Muscle layer of colon (tissue), 2 donors: ENCODE data around the gene DDX51.

Experiments
- H3K27ac ChIP-seq: one replicate; pipeline ENCODE4 v1.7.0; 2013; ENCODE audit warnings: low read depth, mild to moderate bottlenecking, low read length, moderate library complexity
- H3K27me3 ChIP-seq, 2 donors: one replicate each; pipeline ENCODE4 v1.7.0; 2013; ENCODE audit warnings: low read length in 2 of 2, mild to moderate bottlenecking in 2 of 2; ENCODE audit not compliant: insufficient read depth in 2 of 2, control insufficient read depth in 1 of 2
- H3K36me3 ChIP-seq: one replicate; pipeline ENCODE4 v1.7.0; 2013; ENCODE audit warnings: mild to moderate bottlenecking, low read length; ENCODE audit not compliant: insufficient read depth
- H3K4me1 ChIP-seq: one replicate; pipeline ENCODE4 v1.7.0; 2013; ENCODE audit warnings: mild to moderate bottlenecking, low read length; ENCODE audit not compliant: insufficient read depth
- H3K4me3 ChIP-seq, 2 donors: one replicate each; pipeline ENCODE4 v1.7.0; 2013; ENCODE audit warnings: low read length in 2 of 2, low read depth in 1 of 2, mild to moderate bottlenecking in 1 of 2, moderate library complexity in 1 of 2
- H3K9ac ChIP-seq: one replicate; pipeline ENCODE4 v1.7.0; 2013; ENCODE audit warnings: low read length
- H3K9me3 ChIP-seq: one replicate; pipeline ENCODE4 v1.7.0; 2013; ENCODE audit warnings: mild to moderate bottlenecking, low read length
- donor health status: abdominal sarcoma.
- donor health status: Adenocarcinoma of cecum.

DDX51 gene

GRCh38 chr12:132131229-132131628, 12.9 kb downstream of the DDX51 start:
- Histone ChIP-seq H3K9me3 (no peaks in the 10 kb centered on the region), H3K4me3 (no peak overlapping the region), H3K36me3 (peaks cover 31% of the 10 kb centered on the region), H3K27me3 (no peaks in the 10 kb centered on the region), H3K4me1 (no peaks in the 10 kb centered on the region), H3K9ac (no peak overlapping the region), H3K27ac (no peak overlapping the region)

GRCh38 chr12:132130690-132131089, 13.4 kb downstream of the DDX51 start:
- H3K9me3 ChIP-seq, result no peaks in the 10 kb centered on the region

DNA sequence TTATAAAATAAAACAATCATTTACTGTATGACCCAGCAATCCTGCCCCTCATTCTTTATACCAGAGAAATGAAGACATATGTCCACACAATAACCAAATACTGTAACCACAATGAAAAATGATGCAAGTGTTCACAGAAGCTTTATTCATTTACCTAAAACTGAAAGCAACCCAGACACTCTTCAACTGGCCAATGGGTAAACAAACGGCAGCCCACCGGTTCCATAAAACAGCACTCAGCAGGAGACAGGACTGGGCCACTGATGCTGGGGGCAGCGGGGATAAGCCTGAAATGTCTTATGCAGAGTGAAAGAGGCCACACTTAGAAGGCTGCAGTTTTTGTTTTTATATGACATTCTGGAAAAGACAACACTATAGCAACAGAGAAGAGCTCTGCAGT, 15.1 kb downstream of the DDX51 start:
- Histone ChIP-seq H3K9me3 (no peaks in the 10 kb centered on the region), H3K4me1 (no peaks in the 10 kb centered on the region), H3K9ac (no peak overlapping the region), H3K27ac (no peak overlapping the region), H3K36me3 (peaks cover 48% of the 10 kb centered on the region), H3K27me3 (no peaks in the 10 kb centered on the region), H3K4me3 (no peak overlapping the region)

More at GRCh38 chr12:132130690-132131089, 13.4 kb downstream of the DDX51 start:
- no peaks in the 10 kb centered on the region for H3K27me3 ChIP-seq
- H3K36me3 ChIP-seq, result peaks cover 35% of the 10 kb centered on the region
- no peaks in the 10 kb centered on the region for H3K4me1 ChIP-seq
- no peak overlapping the region for H3K4me3 ChIP-seq
- H3K27ac ChIP-seq, result no peak overlapping the region
- no peak overlapping the region for H3K9ac ChIP-seq

DNA sequence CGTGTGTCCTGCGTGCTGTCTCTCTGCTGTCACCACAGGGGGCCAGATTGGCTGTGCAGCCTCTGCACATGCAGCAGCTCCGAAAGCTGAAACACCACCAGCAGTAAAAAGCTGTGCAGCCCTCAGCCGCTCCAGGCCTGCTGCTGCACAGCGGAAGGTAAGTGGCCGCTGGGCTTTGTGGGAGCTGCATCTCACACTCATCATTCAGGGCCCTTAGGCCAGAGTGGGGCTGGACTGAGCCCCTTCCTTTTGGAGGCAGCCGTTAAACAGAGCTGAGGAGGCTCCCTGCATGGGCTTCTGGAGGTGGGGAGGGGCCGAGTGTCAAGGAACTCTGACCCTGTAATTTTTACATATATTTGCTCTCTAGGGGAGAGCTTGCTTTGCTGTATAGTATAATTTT, 17.1 kb downstream of the DDX51 start:
- Histone ChIP-seq H3K36me3 (peaks cover 58% of the 10 kb centered on the region), H3K27me3 (no peaks in the 10 kb centered on the region), H3K4me1 (no peaks in the 10 kb centered on the region), H3K9me3 (no peaks in the 10 kb centered on the region), H3K4me3 (no peak overlapping the region), H3K27ac (no peak overlapping the region), H3K9ac (no peak overlapping the region)

- Histone ChIP-seq H3K9ac (no peak overlapping the region), H3K9me3 (no peaks in the 10 kb centered on the region), H3K36me3 (peaks cover 66% of the 10 kb centered on the region), H3K4me3 (no peak overlapping the region), H3K4me1 (no peaks in the 10 kb centered on the region), H3K27ac (no peak overlapping the region), H3K27me3 (no peaks in the 10 kb centered on the region)
Observed at GRCh38 chr12:132125736-132126135, 18.4 kb downstream of the DDX51 start.

DNA sequence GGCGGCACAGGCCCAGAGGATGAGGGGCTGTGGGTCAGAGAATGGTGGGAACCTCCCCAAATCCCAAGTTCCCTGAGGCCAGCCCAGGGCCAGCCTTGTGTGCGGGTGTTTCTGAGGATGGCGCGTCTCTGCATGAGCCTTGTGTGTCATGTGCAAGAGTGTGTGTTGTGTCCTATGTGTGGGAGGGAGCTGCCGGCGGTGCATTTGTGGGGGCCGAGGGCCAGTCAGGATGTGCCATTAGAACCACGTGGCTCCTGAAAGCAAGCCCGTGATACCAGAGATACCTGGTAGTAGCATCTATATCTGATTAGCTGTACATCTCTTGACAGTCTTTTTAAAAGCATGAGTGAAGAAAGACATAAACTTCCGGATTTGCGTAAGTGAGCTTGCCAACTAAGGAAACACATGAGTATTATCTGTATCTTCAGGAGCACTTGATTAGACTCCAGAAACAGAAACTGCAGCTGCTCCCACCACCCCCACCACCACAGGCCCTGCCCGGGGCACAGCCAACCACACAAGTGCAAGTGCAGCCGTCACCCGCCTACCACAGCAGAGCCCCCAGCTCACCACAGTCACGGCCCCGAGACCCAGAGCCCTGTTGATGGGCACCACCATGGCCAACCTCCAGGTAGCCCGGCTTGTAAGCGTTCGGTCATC, 19.2 kb downstream of the DDX51 start:
- Histone ChIP-seq H3K27me3 (no peaks in the 10 kb centered on the region), H3K9ac (no peak overlapping the region), H3K36me3 (peaks cover 66% of the 10 kb centered on the region)

DNA sequence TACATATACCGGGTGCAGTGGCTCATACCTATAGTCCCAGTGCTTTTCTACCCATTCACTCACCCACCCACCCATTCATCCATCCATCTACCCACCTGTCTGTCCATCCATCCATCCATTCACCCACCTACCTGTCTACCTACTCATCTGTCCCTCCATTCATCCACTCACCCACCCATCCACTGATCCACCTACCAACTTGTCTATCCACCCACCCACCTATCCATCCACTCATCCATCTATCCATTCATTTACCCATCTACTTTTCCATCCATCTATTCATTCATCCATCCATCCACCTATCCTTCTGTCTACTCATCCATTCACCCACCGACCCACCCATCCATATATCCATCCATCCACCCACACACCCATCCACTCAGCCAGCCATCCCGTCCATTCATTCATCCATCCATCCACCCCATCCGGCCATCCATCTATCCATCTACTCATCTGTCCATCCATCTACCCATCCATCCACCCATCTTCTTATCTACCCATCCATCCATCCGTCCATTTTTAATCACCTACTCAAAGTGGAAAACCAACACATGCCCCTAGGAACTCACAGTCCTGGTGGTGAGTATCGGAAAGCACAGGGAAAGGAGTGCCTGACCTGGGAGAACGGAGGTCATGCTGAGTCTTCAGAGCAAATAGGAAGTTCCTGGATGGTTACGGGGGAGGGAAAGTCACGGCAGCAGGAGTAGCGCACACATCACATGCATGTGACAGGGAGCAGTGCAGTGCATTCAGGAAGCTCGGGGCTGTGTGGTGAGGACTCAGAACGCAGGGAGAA, 20.0 kb downstream of the DDX51 start:
- Histone ChIP-seq H3K36me3 (peaks cover 64% of the 10 kb centered on the region), H3K9ac (no peak overlapping the region), H3K9me3 (no peaks in the 10 kb centered on the region), H3K27me3 (no peaks in the 10 kb centered on the region), H3K4me1 (no peaks in the 10 kb centered on the region), H3K27ac (no peak overlapping the region), H3K4me3 (no peak overlapping the region)

More for the DNA sequence above, 19.2 kb downstream of the DDX51 start:
- no peaks in the 10 kb centered on the region for H3K4me1 ChIP-seq
- H3K27ac ChIP-seq, result no peak overlapping the region
- H3K9me3 ChIP-seq, result no peaks in the 10 kb centered on the region
- H3K4me3 ChIP-seq, result no peak overlapping the region

GRCh38 chr12:132121283-132121682, 22.8 kb downstream of the DDX51 start:
- no peaks in the 10 kb centered on the region for H3K27me3 ChIP-seq
- H3K4me1 ChIP-seq, result no peaks in the 10 kb centered on the region
- H3K36me3 ChIP-seq, result peaks cover 35% of the 10 kb centered on the region
- no peak overlapping the region for H3K27ac ChIP-seq
- H3K4me3 ChIP-seq, result no peak overlapping the region
- H3K9me3 ChIP-seq, result no peaks in the 10 kb centered on the region
- H3K9ac ChIP-seq, result no peak overlapping the region

DNA sequence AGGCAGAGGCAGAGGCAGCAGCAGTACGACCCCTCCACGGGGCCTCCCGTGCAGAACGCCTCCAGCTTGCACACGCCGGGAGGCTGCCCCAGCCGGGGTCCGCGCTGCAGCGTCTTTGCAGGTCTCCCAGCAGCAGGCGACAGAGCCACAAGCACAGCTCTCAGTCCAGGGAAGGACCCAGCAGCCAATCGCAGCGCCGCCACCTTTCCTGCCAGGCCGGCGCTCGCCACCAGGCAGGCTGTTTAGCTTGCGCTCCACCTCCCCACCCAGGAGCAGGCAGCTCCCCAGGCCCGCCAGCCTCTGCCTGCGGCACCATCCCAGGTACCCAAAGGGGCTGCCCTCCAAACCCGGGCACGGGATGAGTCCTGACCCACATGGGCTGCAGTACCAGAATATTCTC, 25.2 kb downstream of the DDX51 start:
- H3K36me3 ChIP-seq, result peaks cover 34% of the 10 kb centered on the region
- no peak overlapping the region for H3K4me3 ChIP-seq

GRCh38 chr12:132117558-132117875, 26.6 kb downstream of the DDX51 start:
- Histone ChIP-seq H3K9me3 (no peaks in the 10 kb centered on the region), H3K36me3 (peaks cover 37% of the 10 kb centered on the region), H3K27me3 (no peaks in the 10 kb centered on the region), H3K4me3 (no peak overlapping the region), H3K4me1 (no peaks in the 10 kb centered on the region), H3K27ac (no peak overlapping the region), H3K9ac (no peak overlapping the region)

More for the DNA sequence above, 25.2 kb downstream of the DDX51 start:
- no peak overlapping the region for H3K27ac ChIP-seq
- H3K4me1 ChIP-seq, result no peaks in the 10 kb centered on the region
- H3K9ac ChIP-seq, result no peak overlapping the region
- H3K9me3 ChIP-seq, result no peaks in the 10 kb centered on the region
- no peaks in the 10 kb centered on the region for H3K27me3 ChIP-seq

DNA sequence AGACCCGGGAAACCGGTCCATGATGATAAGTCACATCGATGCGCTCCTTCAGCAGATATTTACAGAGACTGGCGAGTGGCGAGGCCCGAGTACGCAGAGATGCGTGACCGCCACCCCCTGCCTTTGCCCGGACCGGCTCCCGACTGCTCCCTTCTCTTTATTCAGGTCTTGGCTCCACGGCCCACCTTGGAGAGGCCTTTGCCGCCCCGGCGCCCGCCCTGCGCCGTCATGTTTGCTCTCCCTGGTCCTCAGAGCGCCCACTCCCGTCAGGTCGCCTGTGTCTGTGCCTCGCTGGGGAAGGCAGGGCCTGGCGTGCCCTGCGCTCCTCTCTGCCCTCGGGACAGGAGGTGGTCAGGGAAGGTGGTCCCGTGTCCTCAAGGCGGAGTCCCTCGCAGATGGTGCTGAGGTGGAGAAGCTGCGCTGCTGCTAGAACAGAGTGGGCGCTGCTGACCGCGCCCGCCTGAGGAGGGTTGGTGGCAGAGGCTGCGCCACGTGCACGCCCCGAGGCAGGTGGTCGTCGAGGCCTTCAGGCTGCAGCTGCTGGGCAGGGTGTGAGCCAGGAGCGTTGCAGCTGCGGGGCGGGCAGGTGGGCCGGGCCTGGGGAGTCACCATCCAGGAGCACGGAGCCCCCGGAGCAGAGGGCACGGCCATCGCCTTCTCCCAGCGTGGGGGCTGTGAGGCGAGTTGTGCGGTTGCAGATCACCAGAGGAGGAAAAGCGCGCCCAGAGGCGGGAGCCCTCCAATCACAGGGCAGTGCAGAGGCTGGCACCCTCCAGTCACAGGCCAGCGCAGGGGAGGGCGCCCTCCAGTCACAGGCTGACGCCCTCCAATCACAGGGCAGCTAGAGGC, 27.2 kb downstream of the DDX51 start:
- Histone ChIP-seq H3K9me3 (no peaks in the 10 kb centered on the region), H3K4me1 (no peaks in the 10 kb centered on the region), H3K36me3 (peaks cover 31% of the 10 kb centered on the region), H3K4me3 (no peak overlapping the region), H3K9ac (no peak overlapping the region), H3K27ac (no peak overlapping the region), H3K27me3 (no peaks in the 10 kb centered on the region)
